Activated T-cell treated with anti-CD3 and anti-CD28 coated beads for 24 hours (primary cell): ENCODE data around the gene KCNIP4.

Experiments used
- DNase-seq: peaks from one replicate; pipeline ENCODE4 v3.0.0-alpha.2; 2020; ENCODE audit warnings: low read depth

KCNIP4 gene

GRCh38 chr4:20944961-20945360 lies 1003.6 kb downstream of the KCNIP4 start:
- DNase-seq, result no peak

- no peak for DNase-seq
Observed at GRCh38 chr4:20944451-20944850, 1004.1 kb downstream of the KCNIP4 start.

GRCh38 chr4:20938204-20938603 lies 1010.4 kb downstream of the KCNIP4 start:
- no peak for DNase-seq

GRCh38 chr4:20926529-20926928 lies 1022.0 kb downstream of the KCNIP4 start:
- DNase-seq, result no peak

GRCh38 chr4:20925176-20925575 lies 1023.4 kb downstream of the KCNIP4 start:
- no peak for DNase-seq

GRCh38 chr4:20922962-20923361 lies 1025.6 kb downstream of the KCNIP4 start:
- DNase-seq, result no peak

- DNase-seq, result no peak
Observed at GRCh38 chr4:20916106-20916505, 1032.5 kb downstream of the KCNIP4 start.

GRCh38 chr4:20904966-20905365 lies 1043.6 kb downstream of the KCNIP4 start:
- DNase-seq, result no peak

- DNase-seq, result no peak
Observed at GRCh38 chr4:20901851-20902250, 1046.7 kb downstream of the KCNIP4 start.

- DNase-seq, result no peak
Observed at GRCh38 chr4:20899591-20899990, 1049.0 kb downstream of the KCNIP4 start.

GRCh38 chr4:20895988-20896387 lies 1052.6 kb downstream of the KCNIP4 start:
- DNase-seq, result no peak

- no peak for DNase-seq
Observed at GRCh38 chr4:20895208-20895607, 1053.4 kb downstream of the KCNIP4 start.

- no peak for DNase-seq
Observed at GRCh38 chr4:20890761-20891160, 1057.8 kb downstream of the KCNIP4 start.

GRCh38 chr4:20889901-20890300 lies 1058.7 kb downstream of the KCNIP4 start:
- no peak for DNase-seq

- DNase-seq, result no peak
Observed at GRCh38 chr4:20883677-20884076, 1064.9 kb downstream of the KCNIP4 start.

GRCh38 chr4:20883231-20883630 lies 1065.3 kb downstream of the KCNIP4 start:
- no peak for DNase-seq

- no peak for DNase-seq
Observed at GRCh38 chr4:20882500-20882899, 1066.1 kb downstream of the KCNIP4 start.

GRCh38 chr4:20881658-20882057 lies 1066.9 kb downstream of the KCNIP4 start:
- no peak for DNase-seq

GRCh38 chr4:20878806-20879205 lies 1069.8 kb downstream of the KCNIP4 start:
- DNase-seq, result no peak

- no peak for DNase-seq
Observed at GRCh38 chr4:20870436-20870835, 1078.1 kb downstream of the KCNIP4 start.

- no peak for DNase-seq
Observed at GRCh38 chr4:20868108-20868507, 1080.5 kb downstream of the KCNIP4 start.

- no peak for DNase-seq
Observed at GRCh38 chr4:20860878-20861277, 1087.7 kb downstream of the KCNIP4 start.

- DNase-seq, result no peak
Observed at GRCh38 chr4:20859097-20859781, 1089.3 kb downstream of the KCNIP4 start.

- DNase-seq, result no peak
Observed at GRCh38 chr4:20857081-20857480, 1091.5 kb downstream of the KCNIP4 start.
